Measurements from ENCODE around the gene SUPT3H.

SUPT3H gene

GRCh38 chr6:45199554-45199953 is 178.2 kb downstream of the SUPT3H start:
- H3K4me3 ChIP-seq = no peak overlapping the region
- no peak overlapping the region for H3K27ac ChIP-seq
- no peak for TF ChIP-seq CTCF (IDR thresholded peaks at IDR 0.05)
- no peak for DNase-seq (ENCODE audit: low spot score)

- DNase-seq (ENCODE audit: low spot score) = no peak
- H3K4me3 ChIP-seq = no peak overlapping the region
- no peak for TF ChIP-seq CTCF (IDR thresholded peaks at IDR 0.05)
- no peak overlapping the region for H3K27ac ChIP-seq
These were observed 181.6 kb downstream of the SUPT3H start for GRCh38 chr6:45196121-45196520.

GRCh38 chr6:45195137-45195536 is 182.6 kb downstream of the SUPT3H start:
- no peak overlapping the region for H3K27ac ChIP-seq
- H3K4me3 ChIP-seq = no peak overlapping the region
- no peak for DNase-seq (ENCODE audit: low spot score)
- TF ChIP-seq CTCF (IDR thresholded peaks at IDR 0.05) = no peak

GRCh38 chr6:45192556-45192955 is 185.2 kb downstream of the SUPT3H start:
- DNase-seq (ENCODE audit: low spot score) = no peak
- Histone ChIP-seq H3K27ac (no peak overlapping the region), H3K4me3 (no peak overlapping the region)
- TF ChIP-seq CTCF (IDR thresholded peaks at IDR 0.05) = no peak

- no peak for TF ChIP-seq CTCF (IDR thresholded peaks at IDR 0.05)
- DNase-seq (ENCODE audit: low spot score) = no peak
- Histone ChIP-seq H3K4me3 (no peak overlapping the region), H3K27ac (no peak overlapping the region)
These were observed 186.3 kb downstream of the SUPT3H start for GRCh38 chr6:45191414-45191813.

GRCh38 chr6:45187836-45188235 is 189.9 kb downstream of the SUPT3H start:
- no peak for DNase-seq (ENCODE audit: low spot score)
- TF ChIP-seq CTCF (IDR thresholded peaks at IDR 0.05) = no peak

GRCh38 chr6:45185403-45186251 is 192.1 kb downstream of the SUPT3H start:
- TF ChIP-seq CTCF (IDR thresholded peaks at IDR 0.05) = no peak
- no peak overlapping the region for H3K4me3 ChIP-seq

More at GRCh38 chr6:45187836-45188235, 189.9 kb downstream of the SUPT3H start:
- H3K27ac ChIP-seq = no peak overlapping the region
- no peak overlapping the region for H3K4me3 ChIP-seq

More at GRCh38 chr6:45185403-45186251, 192.1 kb downstream of the SUPT3H start:
- no peak overlapping the region for H3K27ac ChIP-seq
- no peak for DNase-seq (ENCODE audit: low spot score)
